Measurements from ENCODE around the gene PCDHGB3.
"Not testable (repeated sequence)": the region's sequence is repeated elsewhere in the genome, so short reads cannot be mapped to it uniquely, and the experiment has no call there.

- TF ChIP-seq EZH2 (IDR thresholded peaks at IDR 0.05; ENCODE audit: low read length, missing control alignments); CTCF (conservative IDR thresholded peaks at IDR 0.05 in 1 of 2, IDR thresholded peaks at IDR 0.05 in 1 of 2; ENCODE audit: low read depth in 1 of 2, low read length in 2 of 2): not testable (repeated sequence)
These were observed 45.2 kb downstream of the PCDHGB3 start for GRCh38 chr5:141415275-141415618.

All from fibroblast of lung (primary cell).